Measurements from ENCODE around the gene GRIK4. TPM values are rescaled to one million over a fixed set of nuclear protein-coding genes. Genes with fewer than 3 reads are reported as not detected.
A peak's percentile ranks its signal among the peaks of the same experiment; 100 is the strongest.
"Not testable (repeated sequence)": the region's sequence is repeated elsewhere in the genome, so short reads cannot be mapped to it uniquely, and the experiment has no call there.

Gene GRIK4
- total and polyA plus RNA-seq, 8 donors: 0.06 to 0.31 TPM; not detected in 6

DNA sequence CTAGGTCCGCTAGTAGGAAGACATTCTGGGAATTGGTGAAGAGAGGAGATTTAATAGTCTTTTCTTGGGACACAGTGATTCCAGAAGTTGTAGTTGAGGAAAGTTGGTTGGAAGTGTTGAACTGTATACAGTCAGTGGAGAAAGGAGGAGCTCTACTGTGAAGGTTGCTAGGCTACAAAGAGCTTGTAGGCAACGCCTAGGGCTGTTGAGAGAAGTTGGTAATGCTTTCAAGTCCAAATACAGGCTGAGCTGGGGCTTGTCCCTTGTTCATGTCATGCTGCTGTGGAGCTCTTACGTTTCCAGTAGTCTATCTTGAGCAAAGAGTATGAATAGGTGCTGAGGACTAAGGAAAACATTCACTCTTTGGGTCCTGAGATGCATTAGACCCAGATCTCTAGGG is 513.4 kb downstream of the GRIK4 start:
- intact Hi-C loops (cut with DNase I; ENCODE audit: low total_unique reads): no loop called here
- Histone ChIP-seq H3K9me3 (no peaks in the 10 kb centered on the region), H3K4me3 (peak overlapping the region; percentile 77 to 98 (median 86)), H3K27me3 (no peaks in the 10 kb centered on the region), H3K4me1 (peaks cover 19 to 42% (median 24%) of the 10 kb centered on the region in 4 donors), H3K27ac (peak overlapping the region in 2 of 5 donors; percentile 83 to 87), H3K36me3 (no peaks in the 10 kb centered on the region)
- DNase-seq: peak in 1 of 2 donors; percentile 57
- 39 to 46% (median 41%) methylated on average over 3 of the region's 3 CpGs for WGBS, 5 donors
- TF ChIP-seq POLR2AphosphoS5 (IDR thresholded peaks at IDR 0.05): no peak
- no peak for TF ChIP-seq EP300 (IDR thresholded peaks at IDR 0.05)
- TF ChIP-seq, protein P1, sequence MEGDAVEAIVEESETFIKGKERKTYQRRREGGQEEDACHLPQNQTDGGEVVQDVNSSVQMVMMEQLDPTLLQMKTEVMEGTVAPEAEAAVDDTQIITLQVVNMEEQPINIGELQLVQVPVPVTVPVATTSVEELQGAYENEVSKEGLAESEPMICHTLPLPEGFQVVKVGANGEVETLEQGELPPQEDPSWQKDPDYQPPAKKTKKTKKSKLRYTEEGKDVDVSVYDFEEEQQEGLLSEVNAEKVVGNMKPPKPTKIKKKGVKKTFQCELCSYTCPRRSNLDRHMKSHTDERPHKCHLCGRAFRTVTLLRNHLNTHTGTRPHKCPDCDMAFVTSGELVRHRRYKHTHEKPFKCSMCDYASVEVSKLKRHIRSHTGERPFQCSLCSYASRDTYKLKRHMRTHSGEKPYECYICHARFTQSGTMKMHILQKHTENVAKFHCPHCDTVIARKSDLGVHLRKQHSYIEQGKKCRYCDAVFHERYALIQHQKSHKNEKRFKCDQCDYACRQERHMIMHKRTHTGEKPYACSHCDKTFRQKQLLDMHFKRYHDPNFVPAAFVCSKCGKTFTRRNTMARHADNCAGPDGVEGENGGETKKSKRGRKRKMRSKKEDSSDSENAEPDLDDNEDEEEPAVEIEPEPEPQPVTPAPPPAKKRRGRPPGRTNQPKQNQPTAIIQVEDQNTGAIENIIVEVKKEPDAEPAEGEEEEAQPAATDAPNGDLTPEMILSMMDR (IDR thresholded peaks at IDR 0.05): no peak
- no peak for TF ChIP-seq POLR2A (IDR thresholded peaks at IDR 0.05)

DNA sequence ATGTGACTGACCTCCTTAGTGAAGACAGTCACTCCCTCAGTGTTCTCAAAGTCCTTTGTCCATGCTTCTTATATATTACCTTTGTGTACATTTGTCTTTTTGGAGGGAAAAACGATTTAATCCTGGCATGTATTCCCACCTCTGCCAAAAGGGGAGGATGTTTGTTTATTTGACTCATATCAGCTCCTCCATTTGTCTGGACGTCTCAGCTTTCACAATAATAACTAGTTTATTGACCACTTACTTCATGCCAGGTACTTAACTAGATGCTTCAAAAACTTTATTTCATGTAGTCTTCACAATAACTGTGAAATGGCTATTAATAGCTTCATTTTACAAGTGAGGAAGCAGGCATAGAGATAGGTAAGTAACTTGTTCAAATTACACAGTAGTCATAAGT is 517.6 kb downstream of the GRIK4 start:
- intact Hi-C loops (cut with DNase I; ENCODE audit: low total_unique reads): no loop called here
- Histone ChIP-seq H3K36me3 (no peaks in the 10 kb centered on the region), H3K27me3 (no peaks in the 10 kb centered on the region), H3K27ac (no peak overlapping the region), H3K9me3 (no peaks in the 10 kb centered on the region), H3K4me1 (peaks cover 14 to 38% (median 20%) of the 10 kb centered on the region in 4 donors), H3K4me3 (no peak overlapping the region)
- 13 to 26% (median 22%) methylated on average over 2 of the region's 2 CpGs for WGBS, 5 donors
- DNase-seq: no peak
- no peak for TF ChIP-seq POLR2A (IDR thresholded peaks at IDR 0.05)
- no peak for TF ChIP-seq POLR2AphosphoS5 (IDR thresholded peaks at IDR 0.05)
- no peak for TF ChIP-seq EP300 (IDR thresholded peaks at IDR 0.05)
- TF ChIP-seq, protein P1 (IDR thresholded peaks at IDR 0.05): no peak

DNA sequence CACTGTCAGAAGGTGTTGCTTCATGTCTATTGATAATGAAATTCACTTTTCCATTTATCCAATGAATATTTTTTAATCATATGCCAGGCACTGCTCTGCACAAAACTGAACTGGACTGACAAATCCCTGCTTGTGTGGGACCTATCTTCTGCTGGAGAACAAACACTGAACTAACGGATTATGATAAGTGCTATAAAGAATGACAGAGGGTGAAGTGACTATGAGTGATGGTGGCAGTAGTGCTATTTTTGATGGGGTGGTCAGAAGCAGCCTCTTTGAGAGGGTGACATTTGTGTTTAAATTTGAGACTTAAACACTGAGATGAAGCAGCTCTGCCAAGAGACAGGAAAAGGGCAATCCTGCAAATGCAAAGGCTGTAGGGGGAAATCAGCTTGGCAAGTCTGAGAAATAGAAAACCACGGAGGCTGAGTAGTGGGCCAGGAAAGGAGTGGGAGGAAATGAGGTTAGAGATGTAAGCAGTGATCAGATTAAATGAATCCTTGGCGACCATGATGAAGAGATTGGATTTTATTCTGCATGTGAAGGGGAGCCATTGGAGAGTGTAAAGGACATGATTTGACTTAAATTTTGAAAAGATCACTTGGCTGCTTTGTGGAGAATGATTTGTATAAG is 518.4 kb downstream of the GRIK4 start:
- Histone ChIP-seq H3K4me1 (peaks cover 6 to 30% (median 12%) of the 10 kb centered on the region in 4 donors), H3K9me3 (no peaks in the 10 kb centered on the region), H3K4me3 (no peak overlapping the region), H3K27ac (no peak overlapping the region), H3K27me3 (no peaks in the 10 kb centered on the region), H3K36me3 (no peaks in the 10 kb centered on the region)
- DNase-seq: no peak
- WGBS, 5 donors: 38 to 56% (median 53%) methylated on average over 3 of the region's 3 CpGs
- no peak for TF ChIP-seq POLR2AphosphoS5 (IDR thresholded peaks at IDR 0.05)
- TF ChIP-seq POLR2A (IDR thresholded peaks at IDR 0.05): no peak
- no peak for TF ChIP-seq EP300 (IDR thresholded peaks at IDR 0.05)
- TF ChIP-seq, protein P1 (IDR thresholded peaks at IDR 0.05): no peak
- intact Hi-C loops (cut with DNase I; ENCODE audit: low total_unique reads): no loop called here

DNA sequence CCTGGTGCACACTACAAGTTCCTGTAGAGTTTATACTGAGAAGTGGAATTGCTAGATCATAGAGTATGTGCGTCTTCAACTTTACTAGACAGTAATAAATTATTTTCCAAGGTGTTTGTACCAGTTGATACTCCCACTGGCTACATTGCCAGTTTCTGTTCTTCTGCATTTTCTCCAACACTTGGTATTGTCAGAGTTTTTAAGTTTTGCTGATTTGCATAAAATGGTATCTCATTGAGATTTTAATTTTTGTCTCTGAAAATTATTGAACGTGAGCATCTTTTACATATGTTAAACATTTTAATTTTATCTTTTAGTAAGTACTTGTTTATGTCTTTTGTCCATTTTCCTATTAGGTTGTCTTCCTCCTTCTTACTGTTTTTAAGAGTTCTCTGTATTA is 519.6 kb downstream of the GRIK4 start:
- intact Hi-C loops (cut with DNase I; ENCODE audit: low total_unique reads): no loop called here
- no peaks in the 10 kb centered on the region for H3K9me3 ChIP-seq
- H3K36me3 ChIP-seq: no peaks in the 10 kb centered on the region
- no peak overlapping the region for H3K4me3 ChIP-seq
- TF ChIP-seq EP300 (IDR thresholded peaks at IDR 0.05): no peak
- TF ChIP-seq POLR2AphosphoS5 (IDR thresholded peaks at IDR 0.05): no peak
- TF ChIP-seq, protein P1 (IDR thresholded peaks at IDR 0.05): no peak
- TF ChIP-seq POLR2A (IDR thresholded peaks at IDR 0.05): no peak
- no peaks in the 10 kb centered on the region for H3K27me3 ChIP-seq
- DNase-seq: no peak
- H3K27ac ChIP-seq: no peak overlapping the region
- WGBS, 5 donors: 95 to 98% (median 96%) methylated on average over 2 of the region's 2 CpGs
- peaks cover 0 to 24% (median 10%) of the 10 kb centered on the region in 4 donors for H3K4me1 ChIP-seq

DNA sequence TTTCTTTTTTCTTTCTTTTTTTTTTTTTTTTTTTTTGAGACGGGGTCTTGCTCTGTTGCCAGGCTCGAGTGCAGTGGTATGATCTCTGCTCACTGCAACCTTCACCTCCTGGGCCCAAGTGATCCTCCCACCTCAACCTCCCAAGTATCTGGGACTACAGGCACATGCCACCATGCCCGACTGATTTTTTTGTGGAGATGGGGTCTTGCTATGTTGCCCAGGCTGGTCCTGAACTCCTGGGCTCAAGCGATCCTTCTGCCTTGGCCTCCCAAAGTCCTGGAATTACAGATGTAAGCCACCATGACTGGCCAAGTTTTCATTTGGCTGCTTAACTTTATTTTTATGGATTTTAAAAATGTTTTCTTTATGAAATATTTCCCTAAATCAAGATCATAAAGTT is 520.1 kb downstream of the GRIK4 start:
- H3K27ac ChIP-seq; H3K9me3 ChIP-seq; H3K27me3 ChIP-seq; H3K4me3 ChIP-seq; H3K36me3 ChIP-seq; DNase-seq; intact Hi-C loops (cut with DNase I; ENCODE audit: low total_unique reads): not testable (repeated sequence)
- H3K4me1 ChIP-seq: peaks cover 0 to 24% (median 10%) of the 10 kb centered on the region in 4 donors
- WGBS, 5 donors: 91 to 98% (median 97%) methylated on average over 3 to 4 of the region's 4 CpGs
